GM23338 (cell line): ENCODE data around the gene CPXM2. TPM values are rescaled to one million over a fixed set of nuclear protein-coding genes. Genes with fewer than 3 reads are reported as not detected.

ENCODE experiments used
- ATAC-seq: fragments of 200-7000 bp; cut with Tn5 transposase; 3 replicates; pipeline ENCODE4 v1.9.1; 2020
- DNase-seq: peaks from one replicate; pipeline ENCODE4 v3.0.0-alpha.2; 2015; ENCODE audit warnings: low spot score
- H2AFZ ChIP-seq: fragments of 200-600 bp; sonication (generic); 2 replicates; pipeline ENCODE4 v1.8.0; 2016; ENCODE audit warnings: antibody characterized with exemption, mild to moderate bottlenecking, moderate library complexity
- H3F3A ChIP-seq: fragments of 200-600 bp; sonication (generic); replicated peaks from 2 replicates; pipeline ENCODE4 v1.8.0; 2017; ENCODE audit warnings: antibody characterized with exemption, mixed run types, low read depth
- H3K27ac ChIP-seq: fragments of 200-600 bp; sonication (generic); 2 replicates; pipeline ENCODE4 v1.6.1; 2016; ENCODE audit warnings: low read depth
- H3K27me3 ChIP-seq: fragments of 200-600 bp; sonication (generic); 2 replicates; pipeline ENCODE4 v1.8.0; 2016; ENCODE audit warnings: mild to moderate bottlenecking, mixed run types, moderate library complexity; ENCODE audit not compliant: insufficient read depth
- H3K36me3 ChIP-seq: fragments of 200-600 bp; sonication (generic); 2 replicates; pipeline ENCODE4 v1.8.0; 2016; ENCODE audit warnings: mild to moderate bottlenecking; ENCODE audit not compliant: insufficient read depth
- H3K4me1 ChIP-seq: fragments of 200-600 bp; sonication (generic); 2 replicates; pipeline ENCODE4 v1.8.0; 2016; ENCODE audit warnings: mild to moderate bottlenecking, moderate library complexity; ENCODE audit not compliant: insufficient read depth
- H3K4me2 ChIP-seq: fragments of 200-600 bp; sonication (generic); 2 replicates; pipeline ENCODE4 v1.7.1; 2017; ENCODE audit warnings: mixed run types
- H3K4me3 ChIP-seq: fragments of 200-600 bp; sonication (generic); 2 replicates; pipeline ENCODE4 v1.6.1; 2016; ENCODE audit warnings: mixed run types
- H3K79me2 ChIP-seq: fragments of 200-600 bp; sonication (generic); replicated peaks from 2 replicates; pipeline ENCODE4 v1.8.0; 2017; ENCODE audit warnings: mild to moderate bottlenecking; ENCODE audit not compliant: insufficient read depth
- H3K9me2 ChIP-seq: fragments of 200-600 bp; sonication (generic); 2 replicates; pipeline ENCODE4 v1.8.0; 2017; ENCODE audit not compliant: insufficient read depth
- H4K20me1 ChIP-seq: fragments of 200-600 bp; sonication (generic); replicated peaks from 2 replicates; pipeline ENCODE4 v1.8.0; 2017; ENCODE audit warnings: mild to moderate bottlenecking; ENCODE audit not compliant: insufficient read depth
- H3K27ac Mint-ChIP-seq: 2 replicates; pipeline ENCODE4 v1.8.0; 2020; ENCODE audit warnings: inconsistent platforms, mild to moderate bottlenecking, moderate library complexity, mixed read lengths
- H3K27me3 Mint-ChIP-seq: 3 replicates; pipeline ENCODE4 v1.8.0; 2022; ENCODE audit warnings: low read depth, mild to moderate bottlenecking, moderate library complexity, mixed read lengths, inconsistent platforms; ENCODE audit not compliant: insufficient read depth, poor library complexity
- H3K36me3 Mint-ChIP-seq: 3 replicates; pipeline ENCODE4 v1.8.0; 2021; ENCODE audit warnings: low read depth, mild to moderate bottlenecking, inconsistent platforms, moderate library complexity, mixed read lengths
- H3K4me1 Mint-ChIP-seq: 3 replicates; pipeline ENCODE4 v1.8.0; 2020; ENCODE audit warnings: mild to moderate bottlenecking, inconsistent platforms, mixed read lengths
- H3K4me3 Mint-ChIP-seq: 3 replicates; pipeline ENCODE4 v1.8.0; 2021; ENCODE audit warnings: moderate library complexity, mild to moderate bottlenecking, inconsistent platforms, mixed read lengths
- H3K9me3 Mint-ChIP-seq: 3 replicates; pipeline ENCODE4 v1.8.0; 2020; ENCODE audit warnings: moderate library complexity, mild to moderate bottlenecking, inconsistent platforms, mixed read lengths
- CREB1 ChIP-seq: fragments of 250-450 bp; sonication (Bioruptor Pico); IDR thresholded peaks from 2 replicates; pipeline ENCODE4 v1.5.0; 2020; ENCODE audit warnings: low read depth, mild to moderate bottlenecking, moderate library complexity
- CTCF ChIP-seq, 2 experiments: fragments of 200-600 bp in 1 of 2; sonication (generic) in 1 of 2; conservative IDR thresholded peaks; 2 replicates each; pipeline versions ENCODE4 v1.5.1 to v1.6.1; 2016 to 2017; ENCODE audit warnings: antibody characterized with exemption in 2 of 2, low read depth in 2 of 2, mild to moderate bottlenecking in 2 of 2, moderate library complexity in 1 of 2
- ETS1 ChIP-seq: IDR thresholded peaks from 2 replicates; pipeline ENCODE4 v1.6.1; 2016; ENCODE audit warnings: antibody characterized with exemption
- EZH2 ChIP-seq: fragments of 200-600 bp; sonication (generic); IDR thresholded peaks from one replicate; pipeline ENCODE4 v1.8.0; 2017; ENCODE audit warnings: antibody characterized with exemption, mild to moderate bottlenecking, low read depth; ENCODE audit not compliant: unreplicated experiment
- EZH2phosphoT487 ChIP-seq: fragments of 200-600 bp; sonication (generic); IDR thresholded peaks from one replicate; pipeline ENCODE4 v1.8.1; 2018; ENCODE audit warnings: antibody characterized with exemption; ENCODE audit not compliant: unreplicated experiment
- JUNB ChIP-seq: IDR thresholded peaks from one replicate; pipeline ENCODE4 v1.6.1; 2016; ENCODE audit warnings: antibody characterized with exemption; ENCODE audit not compliant: unreplicated experiment
- NANOG ChIP-seq: IDR thresholded peaks from 2 replicates; pipeline ENCODE4 v1.6.1; 2016; ENCODE audit warnings: antibody characterized with exemption, borderline replicate concordance
- POLR2AphosphoS5 ChIP-seq: IDR thresholded peaks from 2 replicates; pipeline ENCODE4 v1.6.1; 2016; ENCODE audit warnings: antibody characterized with exemption, low read depth
- REST ChIP-seq: IDR thresholded peaks from one replicate; pipeline ENCODE4 v1.6.1; 2018; ENCODE audit warnings: antibody characterized with exemption; ENCODE audit not compliant: unreplicated experiment
- STAT1 ChIP-seq: IDR thresholded peaks from one replicate; pipeline ENCODE4 v1.6.1; 2016; ENCODE audit warnings: antibody characterized with exemption; ENCODE audit not compliant: unreplicated experiment
- ZNF114 ChIP-seq: fragments of 250-450 bp; sonication (Bioruptor Pico); IDR thresholded peaks from 2 replicates; pipeline ENCODE4 v1.5.0; 2020; ENCODE audit warnings: mild to moderate bottlenecking, moderate library complexity
- ZNF331 ChIP-seq: fragments of 250-450 bp; sonication (Bioruptor Pico); IDR thresholded peaks from 2 replicates; pipeline ENCODE4 v1.5.0; 2020; ENCODE audit warnings: low read depth, mild to moderate bottlenecking, moderate library complexity
- ZNF462 ChIP-seq: fragments of 250-450 bp; sonication (Bioruptor Pico); IDR thresholded peaks from 2 replicates; pipeline ENCODE4 v1.5.0; 2020; ENCODE audit warnings: mild to moderate bottlenecking, moderate library complexity
- polyA plus RNA-seq: library from polyadenylated mRNA; unstranded; fragments of >200 nt; fragmentation: Nextera tagmentation; extraction: Ambion mirVana; gene quantifications from 2 replicates; pipeline ENCODE4 v1.2.1, GENCODE V29; 2016
- total RNA-seq: library from RNA; depleted of rRNA; stranded (reverse); fragments of >200 nt; shearing (Covaris generic); gene quantifications from 2 replicates; pipeline ENCODE4 v1.2.3, GENCODE V29; 2014

CPXM2 gene
- total and polyA plus RNA-seq, 2 experiments from 2014 or later = 1.6 to 8.1 TPM

- Mint-ChIP-seq H3K9me3 (peaks cover 10% of the 10 kb centered on the region), H3K36me3 (peaks cover 18% of the 10 kb centered on the region), H3K27me3 (peaks cover 2% of the 10 kb centered on the region), H3K4me1 (peaks cover 26% of the 10 kb centered on the region), H3K4me3 (no peak overlapping the region), H3K27ac (no peak overlapping the region)
- Histone ChIP-seq H3K27me3 (no peaks in the 10 kb centered on the region), H3K27ac (no peak overlapping the region), H3F3A (no peaks in the 10 kb centered on the region), H3K36me3 (no peaks in the 10 kb centered on the region), H3K4me3 (no peak overlapping the region), H4K20me1 (no peaks in the 10 kb centered on the region), H3K4me2 (no peak overlapping the region), H3K4me1 (peaks cover 20% of the 10 kb centered on the region), H3K9me2 (no peaks in the 10 kb centered on the region), H3K79me2 (no peaks in the 10 kb centered on the region), H2AFZ (no peak overlapping the region)
- ATAC-seq = no peak
- no peak for DNase-seq
- TF ChIP-seq ZNF462 (CRISPR knock-in tag) (no peak), POLR2AphosphoS5 (no peak), NANOG (no peak), EZH2 (no peak), JUNB (no peak), ETS1 (no peak), ZNF114 (CRISPR knock-in tag) (no peak), CTCF (conservative IDR thresholded peaks at IDR 0.05; ENCODE audit: low read depth in 2 of 2) (no peak), EZH2phosphoT487 (no peak), ZNF331 (CRISPR knock-in tag) (no peak), CREB1 (no peak), STAT1 (no peak), REST (no peak)
Observed at GRCh38 chr10:123841115-123841514, 50.5 kb downstream of the CPXM2 start.
